GM21390 (cell line): Measurements from ENCODE around the gene SFMBT2.
"Not testable (repeated sequence)": the region's sequence is repeated elsewhere in the genome, so short reads cannot be mapped to it uniquely, and the experiment has no call there.

ENCODE experiments used
- ATAC-seq: cut with Tn5 transposase; IDR thresholded peaks from one replicate; pipeline ENCODE4 v1.9.1; 2021; ENCODE audit not compliant: unreplicated experiment

Gene SFMBT2

GRCh38 chr10:7239312-7239985 lies 171.4 kb downstream of the SFMBT2 start:
- ATAC-seq, result peak; percentile 75

- ATAC-seq, result no peak
Measured at GRCh38 chr10:7235376-7235775, 175.5 kb downstream of the SFMBT2 start.

GRCh38 chr10:7234109-7234508 lies 176.7 kb downstream of the SFMBT2 start:
- no peak for ATAC-seq

- no peak for ATAC-seq
Measured at GRCh38 chr10:7233259-7233991, 177.4 kb downstream of the SFMBT2 start.

- ATAC-seq, result no peak
Measured at GRCh38 chr10:7231509-7232414, 179.1 kb downstream of the SFMBT2 start.

- ATAC-seq, result no peak
Measured at GRCh38 chr10:7230951-7231350, 179.9 kb downstream of the SFMBT2 start.

- no peak for ATAC-seq
Measured at GRCh38 chr10:7230036-7230435, 180.8 kb downstream of the SFMBT2 start.

GRCh38 chr10:7225133-7225532 lies 185.7 kb downstream of the SFMBT2 start:
- no peak for ATAC-seq

- ATAC-seq, result no peak
Measured at GRCh38 chr10:7218968-7219367, 191.9 kb downstream of the SFMBT2 start.

- not testable (repeated sequence) for ATAC-seq
Measured at GRCh38 chr10:7212696-7213095, 198.1 kb downstream of the SFMBT2 start.

- no peak for ATAC-seq
Measured at GRCh38 chr10:7211857-7212577, 198.8 kb downstream of the SFMBT2 start.

- ATAC-seq, result no peak
Measured at GRCh38 chr10:7210516-7210915, 200.3 kb downstream of the SFMBT2 start.

- ATAC-seq, result no peak
Measured at GRCh38 chr10:7209458-7209857, 201.4 kb downstream of the SFMBT2 start.

GRCh38 chr10:7206412-7207100 lies 204.3 kb downstream of the SFMBT2 start:
- no peak for ATAC-seq

- no peak for ATAC-seq
Measured at GRCh38 chr10:7205656-7206055, 205.2 kb downstream of the SFMBT2 start.

- ATAC-seq, result no peak
Measured at GRCh38 chr10:7202793-7203355, 208.0 kb downstream of the SFMBT2 start.

- ATAC-seq, result no peak
Measured at GRCh38 chr10:7199152-7199760, 211.6 kb downstream of the SFMBT2 start.

- ATAC-seq, result no peak
Measured at GRCh38 chr10:7196284-7196683, 214.6 kb downstream of the SFMBT2 start.

GRCh38 chr10:7195118-7195517 lies 215.7 kb downstream of the SFMBT2 start:
- ATAC-seq, result no peak

GRCh38 chr10:7194571-7194970 lies 216.3 kb downstream of the SFMBT2 start:
- no peak for ATAC-seq
